DOHH2 (cell line): ENCODE data around the gene KDM5A.

Experiments used
- EZH2phosphoT487 ChIP-seq: fragments of 200-600 bp; sonication (generic); IDR thresholded peaks from 2 replicates; pipeline ENCODE4 v1.6.1; 2017; ENCODE audit warnings: borderline replicate concordance, mild to moderate bottlenecking, antibody characterized with exemption, low read length, moderate library complexity, mixed read lengths
- TF ChIP-seq, protein P1 (sequence below): fragments of 200-600 bp; sonication (generic); IDR thresholded peaks from one replicate; pipeline ENCODE4 v1.5.1; 2014; ENCODE audit warnings: antibody characterized with exemption, mild to moderate bottlenecking, low read depth, low read length; ENCODE audit not compliant: poor library complexity, severe bottlenecking

DNA sequence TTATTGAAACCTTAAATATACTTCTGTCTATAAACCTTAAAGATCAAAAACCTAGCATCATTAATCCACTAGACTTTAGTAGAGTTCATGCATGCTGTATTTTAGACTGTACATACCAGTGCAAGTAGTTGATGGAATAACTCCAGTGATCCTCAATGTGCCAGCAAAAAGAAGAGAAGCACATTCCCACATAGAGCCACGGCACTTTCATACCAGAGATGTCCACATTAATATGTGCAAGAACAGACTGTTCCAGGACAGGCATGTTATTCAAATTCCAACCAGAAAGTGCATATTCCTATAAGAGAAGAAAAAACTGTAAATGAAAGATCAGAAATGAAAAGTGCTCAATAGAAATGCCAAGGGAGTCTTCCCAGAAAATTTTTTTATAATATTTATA is 55.0 kb downstream of the KDM5A start:
- no peak for TF ChIP-seq EZH2phosphoT487
- TF ChIP-seq, protein P1, sequence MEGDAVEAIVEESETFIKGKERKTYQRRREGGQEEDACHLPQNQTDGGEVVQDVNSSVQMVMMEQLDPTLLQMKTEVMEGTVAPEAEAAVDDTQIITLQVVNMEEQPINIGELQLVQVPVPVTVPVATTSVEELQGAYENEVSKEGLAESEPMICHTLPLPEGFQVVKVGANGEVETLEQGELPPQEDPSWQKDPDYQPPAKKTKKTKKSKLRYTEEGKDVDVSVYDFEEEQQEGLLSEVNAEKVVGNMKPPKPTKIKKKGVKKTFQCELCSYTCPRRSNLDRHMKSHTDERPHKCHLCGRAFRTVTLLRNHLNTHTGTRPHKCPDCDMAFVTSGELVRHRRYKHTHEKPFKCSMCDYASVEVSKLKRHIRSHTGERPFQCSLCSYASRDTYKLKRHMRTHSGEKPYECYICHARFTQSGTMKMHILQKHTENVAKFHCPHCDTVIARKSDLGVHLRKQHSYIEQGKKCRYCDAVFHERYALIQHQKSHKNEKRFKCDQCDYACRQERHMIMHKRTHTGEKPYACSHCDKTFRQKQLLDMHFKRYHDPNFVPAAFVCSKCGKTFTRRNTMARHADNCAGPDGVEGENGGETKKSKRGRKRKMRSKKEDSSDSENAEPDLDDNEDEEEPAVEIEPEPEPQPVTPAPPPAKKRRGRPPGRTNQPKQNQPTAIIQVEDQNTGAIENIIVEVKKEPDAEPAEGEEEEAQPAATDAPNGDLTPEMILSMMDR: no peak
